GM10266 (cell line): ENCODE data around the gene DNAJC5.

Source experiments
- DNase-seq: peaks from one replicate; pipeline ENCODE4 v3.0.0; 2012; ENCODE audit errors: extremely low spot score
- TF ChIP-seq, protein P1 (sequence below): IDR thresholded peaks from 2 replicates; pipeline ENCODE4 v1.5.1; 2012; ENCODE audit warnings: mild to moderate bottlenecking, low read depth; ENCODE audit not compliant: control insufficient read depth, insufficient read depth; ENCODE audit errors: missing control alignments

The DNAJC5 gene

GRCh38 chr20:63953764-63954429, 59.0 kb downstream of the DNAJC5 start:
- TF ChIP-seq, protein P1, sequence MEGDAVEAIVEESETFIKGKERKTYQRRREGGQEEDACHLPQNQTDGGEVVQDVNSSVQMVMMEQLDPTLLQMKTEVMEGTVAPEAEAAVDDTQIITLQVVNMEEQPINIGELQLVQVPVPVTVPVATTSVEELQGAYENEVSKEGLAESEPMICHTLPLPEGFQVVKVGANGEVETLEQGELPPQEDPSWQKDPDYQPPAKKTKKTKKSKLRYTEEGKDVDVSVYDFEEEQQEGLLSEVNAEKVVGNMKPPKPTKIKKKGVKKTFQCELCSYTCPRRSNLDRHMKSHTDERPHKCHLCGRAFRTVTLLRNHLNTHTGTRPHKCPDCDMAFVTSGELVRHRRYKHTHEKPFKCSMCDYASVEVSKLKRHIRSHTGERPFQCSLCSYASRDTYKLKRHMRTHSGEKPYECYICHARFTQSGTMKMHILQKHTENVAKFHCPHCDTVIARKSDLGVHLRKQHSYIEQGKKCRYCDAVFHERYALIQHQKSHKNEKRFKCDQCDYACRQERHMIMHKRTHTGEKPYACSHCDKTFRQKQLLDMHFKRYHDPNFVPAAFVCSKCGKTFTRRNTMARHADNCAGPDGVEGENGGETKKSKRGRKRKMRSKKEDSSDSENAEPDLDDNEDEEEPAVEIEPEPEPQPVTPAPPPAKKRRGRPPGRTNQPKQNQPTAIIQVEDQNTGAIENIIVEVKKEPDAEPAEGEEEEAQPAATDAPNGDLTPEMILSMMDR: no peak
- DNase-seq: no peak

GRCh38 chr20:63955281-63955826, 60.4 kb downstream of the DNAJC5 start:
- TF ChIP-seq, protein P1: peak; percentile 57
- peak; percentile 77 for DNase-seq

- TF ChIP-seq, protein P1: no peak
- DNase-seq: peak; percentile 95
Observed at GRCh38 chr20:63955827-63956663, 61.1 kb downstream of the DNAJC5 start, which contains the start of gene UCKL1. TSS of gene UCKL1 (minus strand) at chr20:63956416. CDS start at chr20:63956372, 44 bp downstream.

GRCh38 chr20:63956664-63957003, 61.7 kb downstream of the DNAJC5 start:
- no peak for DNase-seq
- TF ChIP-seq, protein P1: no peak

GRCh38 chr20:63957004-63957689, 62.2 kb downstream of the DNAJC5 start:
- TF ChIP-seq, protein P1: no peak
- peak; percentile 80 for DNase-seq

GRCh38 chr20:63957690-63958441, 62.9 kb downstream of the DNAJC5 start:
- TF ChIP-seq, protein P1: no peak
- no peak for DNase-seq
